Stimulated activated CD4-positive, alpha-beta T cell treated with anti-CD3 and anti-CD28 coated beads, Interleukin-4, amount 100 ng/mL, for 1 hour (primary cell): Measurements from ENCODE around the gene EEFSEC.

Experiments used
- DNase-seq: peaks from one replicate; pipeline ENCODE4 v3.0.0-alpha.2; 2020

The EEFSEC gene

GRCh38 chr3:128296469-128297251, 143.4 kb downstream of the EEFSEC start:
- DNase-seq, result no peak

- DNase-seq, result no peak
Observed at GRCh38 chr3:128297401-128298138, 144.3 kb downstream of the EEFSEC start.

- no peak for DNase-seq
Observed at GRCh38 chr3:128301186-128302023, 148.1 kb downstream of the EEFSEC start.

- DNase-seq, result no peak
Observed at GRCh38 chr3:128306481-128306880, 153.2 kb downstream of the EEFSEC start.

GRCh38 chr3:128307029-128307633, 153.8 kb downstream of the EEFSEC start:
- no peak for DNase-seq

- DNase-seq, result no peak
Observed at GRCh38 chr3:128307781-128308469, 154.6 kb downstream of the EEFSEC start.

- DNase-seq, result no peak
Observed at GRCh38 chr3:128309026-128309425, 155.7 kb downstream of the EEFSEC start.

GRCh38 chr3:128310286-128311058, 157.2 kb downstream of the EEFSEC start:
- no peak for DNase-seq

GRCh38 chr3:128311441-128311844, 158.2 kb downstream of the EEFSEC start:
- no peak for DNase-seq

- DNase-seq, result no peak
Observed at GRCh38 chr3:128312271-128312670, 159.0 kb downstream of the EEFSEC start.

- no peak for DNase-seq
Observed at GRCh38 chr3:128313071-128313725, 159.9 kb downstream of the EEFSEC start.

- no peak for DNase-seq
Observed at GRCh38 chr3:128313935-128314334, 160.7 kb downstream of the EEFSEC start.

GRCh38 chr3:128315313-128315712, 162.0 kb downstream of the EEFSEC start:
- DNase-seq, result no peak

- peak; percentile 51 for DNase-seq
Observed at GRCh38 chr3:128316481-128316891, 163.2 kb downstream of the EEFSEC start.

- no peak for DNase-seq
Observed at GRCh38 chr3:128317101-128317697, 163.9 kb downstream of the EEFSEC start.

- DNase-seq, result no peak
Observed at GRCh38 chr3:128317698-128318231, 164.5 kb downstream of the EEFSEC start.

GRCh38 chr3:128318275-128318941, 165.1 kb downstream of the EEFSEC start:
- no peak for DNase-seq

- no peak for DNase-seq
Observed at GRCh38 chr3:128319107-128319506, 165.8 kb downstream of the EEFSEC start.

- no peak for DNase-seq
Observed at GRCh38 chr3:128319741-128320141, 166.5 kb downstream of the EEFSEC start.
